GM23338 (cell line): ENCODE measurements around the gene PCLO. TPM values are rescaled to one million over a fixed set of nuclear protein-coding genes. Genes with fewer than 3 reads are reported as not detected.

Experiments
- ATAC-seq: fragments of 200-7000 bp; cut with Tn5 transposase; 3 replicates; pipeline ENCODE4 v1.9.1; 2020
- DNase-seq: peaks from one replicate; pipeline ENCODE4 v3.0.0-alpha.2; 2015; ENCODE audit warnings: low spot score
- H2AFZ ChIP-seq: fragments of 200-600 bp; sonication (generic); 2 replicates; pipeline ENCODE4 v1.8.0; 2016; ENCODE audit warnings: antibody characterized with exemption, mild to moderate bottlenecking, moderate library complexity
- H3F3A ChIP-seq: fragments of 200-600 bp; sonication (generic); replicated peaks from 2 replicates; pipeline ENCODE4 v1.8.0; 2017; ENCODE audit warnings: antibody characterized with exemption, mixed run types, low read depth
- H3K27ac ChIP-seq: fragments of 200-600 bp; sonication (generic); 2 replicates; pipeline ENCODE4 v1.6.1; 2016; ENCODE audit warnings: low read depth
- H3K27me3 ChIP-seq: fragments of 200-600 bp; sonication (generic); 2 replicates; pipeline ENCODE4 v1.8.0; 2016; ENCODE audit warnings: mild to moderate bottlenecking, mixed run types, moderate library complexity; ENCODE audit not compliant: insufficient read depth
- H3K36me3 ChIP-seq: fragments of 200-600 bp; sonication (generic); 2 replicates; pipeline ENCODE4 v1.8.0; 2016; ENCODE audit warnings: mild to moderate bottlenecking; ENCODE audit not compliant: insufficient read depth
- H3K4me1 ChIP-seq: fragments of 200-600 bp; sonication (generic); 2 replicates; pipeline ENCODE4 v1.8.0; 2016; ENCODE audit warnings: mild to moderate bottlenecking, moderate library complexity; ENCODE audit not compliant: insufficient read depth
- H3K4me2 ChIP-seq: fragments of 200-600 bp; sonication (generic); 2 replicates; pipeline ENCODE4 v1.7.1; 2017; ENCODE audit warnings: mixed run types
- H3K4me3 ChIP-seq: fragments of 200-600 bp; sonication (generic); 2 replicates; pipeline ENCODE4 v1.6.1; 2016; ENCODE audit warnings: mixed run types
- H3K79me2 ChIP-seq: fragments of 200-600 bp; sonication (generic); replicated peaks from 2 replicates; pipeline ENCODE4 v1.8.0; 2017; ENCODE audit warnings: mild to moderate bottlenecking; ENCODE audit not compliant: insufficient read depth
- H3K9me2 ChIP-seq: fragments of 200-600 bp; sonication (generic); 2 replicates; pipeline ENCODE4 v1.8.0; 2017; ENCODE audit not compliant: insufficient read depth
- H4K20me1 ChIP-seq: fragments of 200-600 bp; sonication (generic); replicated peaks from 2 replicates; pipeline ENCODE4 v1.8.0; 2017; ENCODE audit warnings: mild to moderate bottlenecking; ENCODE audit not compliant: insufficient read depth
- H3K27ac Mint-ChIP-seq: 2 replicates; pipeline ENCODE4 v1.8.0; 2020; ENCODE audit warnings: inconsistent platforms, mild to moderate bottlenecking, moderate library complexity, mixed read lengths
- H3K27me3 Mint-ChIP-seq: 3 replicates; pipeline ENCODE4 v1.8.0; 2022; ENCODE audit warnings: low read depth, mild to moderate bottlenecking, moderate library complexity, mixed read lengths, inconsistent platforms; ENCODE audit not compliant: insufficient read depth, poor library complexity
- H3K36me3 Mint-ChIP-seq: 3 replicates; pipeline ENCODE4 v1.8.0; 2021; ENCODE audit warnings: low read depth, mild to moderate bottlenecking, inconsistent platforms, moderate library complexity, mixed read lengths
- H3K4me1 Mint-ChIP-seq: 3 replicates; pipeline ENCODE4 v1.8.0; 2020; ENCODE audit warnings: mild to moderate bottlenecking, inconsistent platforms, mixed read lengths
- H3K4me3 Mint-ChIP-seq: 3 replicates; pipeline ENCODE4 v1.8.0; 2021; ENCODE audit warnings: moderate library complexity, mild to moderate bottlenecking, inconsistent platforms, mixed read lengths
- H3K9me3 Mint-ChIP-seq: 3 replicates; pipeline ENCODE4 v1.8.0; 2020; ENCODE audit warnings: moderate library complexity, mild to moderate bottlenecking, inconsistent platforms, mixed read lengths
- CREB1 ChIP-seq: fragments of 250-450 bp; sonication (Bioruptor Pico); IDR thresholded peaks from 2 replicates; pipeline ENCODE4 v1.5.0; 2020; ENCODE audit warnings: low read depth, mild to moderate bottlenecking, moderate library complexity
- EZH2 ChIP-seq: fragments of 200-600 bp; sonication (generic); IDR thresholded peaks from one replicate; pipeline ENCODE4 v1.8.0; 2017; ENCODE audit warnings: antibody characterized with exemption, mild to moderate bottlenecking, low read depth; ENCODE audit not compliant: unreplicated experiment
- EZH2phosphoT487 ChIP-seq: fragments of 200-600 bp; sonication (generic); IDR thresholded peaks from one replicate; pipeline ENCODE4 v1.8.1; 2018; ENCODE audit warnings: antibody characterized with exemption; ENCODE audit not compliant: unreplicated experiment
- JUNB ChIP-seq: IDR thresholded peaks from one replicate; pipeline ENCODE4 v1.6.1; 2016; ENCODE audit warnings: antibody characterized with exemption; ENCODE audit not compliant: unreplicated experiment
- NANOG ChIP-seq: IDR thresholded peaks from 2 replicates; pipeline ENCODE4 v1.6.1; 2016; ENCODE audit warnings: antibody characterized with exemption, borderline replicate concordance
- POLR2AphosphoS5 ChIP-seq: IDR thresholded peaks from 2 replicates; pipeline ENCODE4 v1.6.1; 2016; ENCODE audit warnings: antibody characterized with exemption, low read depth
- STAT1 ChIP-seq: IDR thresholded peaks from one replicate; pipeline ENCODE4 v1.6.1; 2016; ENCODE audit warnings: antibody characterized with exemption; ENCODE audit not compliant: unreplicated experiment
- ZNF114 ChIP-seq: fragments of 250-450 bp; sonication (Bioruptor Pico); IDR thresholded peaks from 2 replicates; pipeline ENCODE4 v1.5.0; 2020; ENCODE audit warnings: mild to moderate bottlenecking, moderate library complexity
- ZNF331 ChIP-seq: fragments of 250-450 bp; sonication (Bioruptor Pico); IDR thresholded peaks from 2 replicates; pipeline ENCODE4 v1.5.0; 2020; ENCODE audit warnings: low read depth, mild to moderate bottlenecking, moderate library complexity
- ZNF462 ChIP-seq: fragments of 250-450 bp; sonication (Bioruptor Pico); IDR thresholded peaks from 2 replicates; pipeline ENCODE4 v1.5.0; 2020; ENCODE audit warnings: mild to moderate bottlenecking, moderate library complexity
- polyA plus RNA-seq: library from polyadenylated mRNA; unstranded; fragments of >200 nt; fragmentation: Nextera tagmentation; extraction: Ambion mirVana; gene quantifications from 2 replicates; pipeline ENCODE4 v1.2.1, GENCODE V29; 2016
- total RNA-seq: library from RNA; depleted of rRNA; stranded (reverse); fragments of >200 nt; shearing (Covaris generic); gene quantifications from 2 replicates; pipeline ENCODE4 v1.2.3, GENCODE V29; 2014
- TF ChIP-seq, protein P1 (sequence below), 2 experiments: fragments of 200-600 bp in 1 of 2; sonication (generic) in 1 of 2; conservative IDR thresholded peaks; 2 replicates each; pipeline versions ENCODE4 v1.5.1 to v1.6.1; 2016 to 2017; ENCODE audit warnings: antibody characterized with exemption in 2 of 2, low read depth in 2 of 2, mild to moderate bottlenecking in 2 of 2, moderate library complexity in 1 of 2
- TF ChIP-seq, protein P2 (sequence below): IDR thresholded peaks from one replicate; pipeline ENCODE4 v1.6.1; 2018; ENCODE audit warnings: antibody characterized with exemption; ENCODE audit not compliant: unreplicated experiment

The PCLO gene
- total and polyA plus RNA-seq, 2 experiments from 2014 or later: 7.4 to 9.1 TPM

- peaks cover 2% of the 10 kb centered on the region; the same call in 1 of the 3 replicates for H3K9me3 Mint-ChIP-seq
- no peaks in the 10 kb centered on the region for H3K27me3 ChIP-seq
- ATAC-seq: no peak
- H3K9me2 ChIP-seq: no peaks in the 10 kb centered on the region
- H3K4me2 ChIP-seq: no peak overlapping the region
- H4K20me1 ChIP-seq: no peaks in the 10 kb centered on the region
- TF ChIP-seq ZNF462 (no peak), ZNF114 (no peak), NANOG (no peak), JUNB (no peak), EZH2phosphoT487 (no peak), POLR2AphosphoS5 (no peak), STAT1 (no peak), CREB1 (CRISPR knock-in tag) (no peak), EZH2 (no peak), ZNF331 (CRISPR knock-in tag) (no peak)
- TF ChIP-seq, protein P1, sequence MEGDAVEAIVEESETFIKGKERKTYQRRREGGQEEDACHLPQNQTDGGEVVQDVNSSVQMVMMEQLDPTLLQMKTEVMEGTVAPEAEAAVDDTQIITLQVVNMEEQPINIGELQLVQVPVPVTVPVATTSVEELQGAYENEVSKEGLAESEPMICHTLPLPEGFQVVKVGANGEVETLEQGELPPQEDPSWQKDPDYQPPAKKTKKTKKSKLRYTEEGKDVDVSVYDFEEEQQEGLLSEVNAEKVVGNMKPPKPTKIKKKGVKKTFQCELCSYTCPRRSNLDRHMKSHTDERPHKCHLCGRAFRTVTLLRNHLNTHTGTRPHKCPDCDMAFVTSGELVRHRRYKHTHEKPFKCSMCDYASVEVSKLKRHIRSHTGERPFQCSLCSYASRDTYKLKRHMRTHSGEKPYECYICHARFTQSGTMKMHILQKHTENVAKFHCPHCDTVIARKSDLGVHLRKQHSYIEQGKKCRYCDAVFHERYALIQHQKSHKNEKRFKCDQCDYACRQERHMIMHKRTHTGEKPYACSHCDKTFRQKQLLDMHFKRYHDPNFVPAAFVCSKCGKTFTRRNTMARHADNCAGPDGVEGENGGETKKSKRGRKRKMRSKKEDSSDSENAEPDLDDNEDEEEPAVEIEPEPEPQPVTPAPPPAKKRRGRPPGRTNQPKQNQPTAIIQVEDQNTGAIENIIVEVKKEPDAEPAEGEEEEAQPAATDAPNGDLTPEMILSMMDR (conservative IDR thresholded peaks at IDR 0.05; ENCODE audit: low read depth in 2 of 2): no peak
- TF ChIP-seq, protein P2, sequence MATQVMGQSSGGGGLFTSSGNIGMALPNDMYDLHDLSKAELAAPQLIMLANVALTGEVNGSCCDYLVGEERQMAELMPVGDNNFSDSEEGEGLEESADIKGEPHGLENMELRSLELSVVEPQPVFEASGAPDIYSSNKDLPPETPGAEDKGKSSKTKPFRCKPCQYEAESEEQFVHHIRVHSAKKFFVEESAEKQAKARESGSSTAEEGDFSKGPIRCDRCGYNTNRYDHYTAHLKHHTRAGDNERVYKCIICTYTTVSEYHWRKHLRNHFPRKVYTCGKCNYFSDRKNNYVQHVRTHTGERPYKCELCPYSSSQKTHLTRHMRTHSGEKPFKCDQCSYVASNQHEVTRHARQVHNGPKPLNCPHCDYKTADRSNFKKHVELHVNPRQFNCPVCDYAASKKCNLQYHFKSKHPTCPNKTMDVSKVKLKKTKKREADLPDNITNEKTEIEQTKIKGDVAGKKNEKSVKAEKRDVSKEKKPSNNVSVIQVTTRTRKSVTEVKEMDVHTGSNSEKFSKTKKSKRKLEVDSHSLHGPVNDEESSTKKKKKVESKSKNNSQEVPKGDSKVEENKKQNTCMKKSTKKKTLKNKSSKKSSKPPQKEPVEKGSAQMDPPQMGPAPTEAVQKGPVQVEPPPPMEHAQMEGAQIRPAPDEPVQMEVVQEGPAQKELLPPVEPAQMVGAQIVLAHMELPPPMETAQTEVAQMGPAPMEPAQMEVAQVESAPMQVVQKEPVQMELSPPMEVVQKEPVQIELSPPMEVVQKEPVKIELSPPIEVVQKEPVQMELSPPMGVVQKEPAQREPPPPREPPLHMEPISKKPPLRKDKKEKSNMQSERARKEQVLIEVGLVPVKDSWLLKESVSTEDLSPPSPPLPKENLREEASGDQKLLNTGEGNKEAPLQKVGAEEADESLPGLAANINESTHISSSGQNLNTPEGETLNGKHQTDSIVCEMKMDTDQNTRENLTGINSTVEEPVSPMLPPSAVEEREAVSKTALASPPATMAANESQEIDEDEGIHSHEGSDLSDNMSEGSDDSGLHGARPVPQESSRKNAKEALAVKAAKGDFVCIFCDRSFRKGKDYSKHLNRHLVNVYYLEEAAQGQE: no peak
- H3K27ac Mint-ChIP-seq: 0 out of 2 replicates have a peak overlapping the region, but pooled peaks have one; percentile 27
- H3K4me1 Mint-ChIP-seq: peaks cover 4% of the 10 kb centered on the region; the same call in 2 of the 3 replicates
- H3K36me3 ChIP-seq: no peaks in the 10 kb centered on the region
- peaks cover 4% of the 10 kb centered on the region; the same call in 1 of the 2 replicates for H3K4me1 ChIP-seq
- no peaks in the 10 kb centered on the region for H3K27me3 Mint-ChIP-seq
- H3K4me3 ChIP-seq: no peak overlapping the region
- no peak overlapping the region for H3K27ac ChIP-seq
- DNase-seq: no peak
- H2AFZ ChIP-seq: no peak overlapping the region
- no peak overlapping the region for H3K4me3 Mint-ChIP-seq
- H3K36me3 Mint-ChIP-seq: peaks cover 3% of the 10 kb centered on the region; the same call in 1 of the 3 replicates
- no peaks in the 10 kb centered on the region for H3F3A ChIP-seq
- no peaks in the 10 kb centered on the region for H3K79me2 ChIP-seq
Observed at GRCh38 chr7:83130623-83131545, 31.8 kb downstream of the PCLO start.
